Lung microvascular endothelial cell (primary cell): Measurements from ENCODE around the gene ZBED1. TPM values are rescaled to one million over a fixed set of nuclear protein-coding genes. Genes with fewer than 3 reads are reported as not detected.
"Not testable (repeated sequence)": the region's sequence is repeated elsewhere in the genome, so short reads cannot be mapped to it uniquely, and the experiment has no call there.

Source experiments
- DNase-seq, 2 donors: peaks; one replicate each; pipeline versions ENCODE4 v3.0.0 to v3.0.0-alpha.2; 2010; ENCODE audit warnings: low read depth in 2 of 2
- total RNA-seq: library from RNA; depleted of rRNA; stranded (reverse); fragments of >200 nt; gene quantifications from 2 replicates; pipeline ENCODE4 v1.2.1, GENCODE V29; 2014

The ZBED1 gene
- total RNA-seq, 1 donor from 2014 or later = 46.4 TPM

DNA sequence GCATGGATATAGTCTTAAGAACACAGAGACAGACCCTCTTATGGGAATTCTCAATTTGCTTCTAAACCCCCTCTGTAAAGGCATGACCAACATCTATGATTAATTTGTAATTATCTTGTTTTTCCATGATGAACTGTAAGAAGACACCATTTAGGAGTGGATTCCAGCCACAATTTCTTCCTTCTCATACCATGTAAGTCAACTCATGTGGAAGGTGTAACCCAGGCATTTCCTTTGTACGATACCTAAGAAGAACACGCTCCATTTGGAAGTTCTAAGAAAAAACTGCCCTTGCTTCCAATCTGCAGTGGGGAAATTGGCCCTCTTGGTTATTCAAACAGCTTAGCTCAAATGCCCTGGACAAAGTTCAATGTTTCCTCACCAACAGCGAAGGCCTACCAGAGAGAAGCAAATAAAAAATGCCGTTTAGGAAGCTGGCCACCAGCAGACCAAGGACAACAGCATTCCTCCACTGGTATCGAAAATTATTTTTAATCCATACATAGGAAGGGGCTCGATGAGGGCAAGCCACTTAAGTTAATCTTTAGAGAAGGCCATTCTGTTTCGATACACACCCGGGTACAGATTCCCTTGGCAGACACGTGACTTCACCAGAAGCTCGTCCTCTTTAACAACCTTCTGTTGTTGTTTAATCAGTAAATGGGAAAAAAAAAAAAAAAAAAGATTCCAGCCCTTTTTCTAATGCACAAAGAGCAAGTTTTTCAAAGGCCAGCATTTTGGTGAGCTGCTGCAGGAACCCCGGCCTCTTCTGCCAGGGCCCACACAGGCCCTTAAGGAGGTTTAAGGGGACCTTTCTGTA is 2.6 kb downstream of the ZBED1 start:
- DNase-seq = peak in 1 of 2 donors; percentile 30

DNA sequence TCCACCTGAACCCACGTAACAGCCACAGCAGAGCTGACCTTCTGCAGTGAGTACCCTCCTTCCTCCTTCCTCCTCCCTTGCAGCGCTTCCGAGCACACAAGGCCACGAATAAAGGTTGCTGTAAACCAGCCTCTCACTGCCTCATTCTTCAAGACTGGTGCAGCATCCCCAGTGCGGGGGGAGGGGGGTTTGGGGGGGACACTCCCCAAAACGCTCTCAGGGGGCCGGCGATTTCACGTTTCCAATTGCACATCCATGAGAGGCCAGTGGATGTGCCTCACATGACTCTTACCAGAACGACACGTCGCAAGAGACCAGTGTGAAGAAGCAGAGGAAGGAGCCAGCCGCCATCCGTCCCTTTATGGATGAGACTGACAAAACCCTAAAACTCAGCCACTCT is 5.2 kb downstream of the ZBED1 start:
- DNase-seq = no peak

DNA sequence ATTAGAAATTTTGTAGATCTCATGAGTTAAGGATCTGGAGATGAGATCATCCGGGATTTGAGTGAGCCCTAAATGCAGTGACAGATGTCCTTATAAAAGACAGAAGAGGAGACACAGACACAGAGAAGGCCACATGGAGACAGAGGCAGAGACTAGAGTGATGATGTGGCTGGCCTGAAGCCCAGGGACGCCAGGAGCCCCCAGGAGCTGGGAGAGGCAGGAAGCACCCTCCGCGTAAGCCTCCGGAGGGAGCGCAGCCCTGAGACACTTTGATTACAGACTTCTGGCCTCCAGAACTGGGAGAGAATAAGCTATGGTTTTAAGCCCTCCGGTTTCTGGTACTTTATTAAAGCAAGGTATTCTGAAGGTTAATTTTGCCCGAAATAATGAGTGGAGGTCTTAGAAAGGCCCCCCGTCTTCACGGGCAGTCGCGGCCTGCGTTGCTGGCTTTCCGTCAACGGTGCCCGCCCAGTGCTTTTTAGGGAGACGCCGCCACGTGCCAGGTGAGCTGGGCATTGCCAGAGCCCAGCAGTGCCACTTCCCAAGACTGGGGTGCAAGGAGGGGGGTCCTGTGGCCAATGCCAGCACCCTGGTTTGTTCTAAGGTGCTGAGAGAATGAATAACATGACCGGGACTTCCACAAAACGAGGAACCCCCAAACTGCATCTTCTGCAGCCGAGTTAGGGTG is 8.1 kb downstream of the ZBED1 start:
- DNase-seq = no peak

DNA sequence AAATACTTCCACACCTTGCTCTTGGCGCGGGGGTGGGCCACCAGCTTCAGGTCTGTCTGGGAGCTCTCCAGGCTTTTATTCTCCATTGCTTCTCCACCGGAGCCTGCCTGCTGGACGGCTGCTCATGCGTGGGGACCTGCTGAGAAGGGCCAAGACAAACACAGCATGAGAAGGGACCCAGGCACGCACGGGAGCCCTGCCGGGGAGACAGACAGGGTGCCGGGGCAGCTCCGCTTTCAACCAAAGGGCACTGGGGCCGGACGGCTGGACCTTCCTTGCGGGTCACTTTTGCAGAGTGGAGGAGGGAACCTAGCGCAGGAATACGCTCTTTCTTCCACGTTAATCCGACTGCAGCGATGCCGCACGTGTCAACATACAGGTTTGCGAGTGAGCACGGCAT is 10.1 kb downstream of the ZBED1 start:
- DNase-seq = no peak

DNA sequence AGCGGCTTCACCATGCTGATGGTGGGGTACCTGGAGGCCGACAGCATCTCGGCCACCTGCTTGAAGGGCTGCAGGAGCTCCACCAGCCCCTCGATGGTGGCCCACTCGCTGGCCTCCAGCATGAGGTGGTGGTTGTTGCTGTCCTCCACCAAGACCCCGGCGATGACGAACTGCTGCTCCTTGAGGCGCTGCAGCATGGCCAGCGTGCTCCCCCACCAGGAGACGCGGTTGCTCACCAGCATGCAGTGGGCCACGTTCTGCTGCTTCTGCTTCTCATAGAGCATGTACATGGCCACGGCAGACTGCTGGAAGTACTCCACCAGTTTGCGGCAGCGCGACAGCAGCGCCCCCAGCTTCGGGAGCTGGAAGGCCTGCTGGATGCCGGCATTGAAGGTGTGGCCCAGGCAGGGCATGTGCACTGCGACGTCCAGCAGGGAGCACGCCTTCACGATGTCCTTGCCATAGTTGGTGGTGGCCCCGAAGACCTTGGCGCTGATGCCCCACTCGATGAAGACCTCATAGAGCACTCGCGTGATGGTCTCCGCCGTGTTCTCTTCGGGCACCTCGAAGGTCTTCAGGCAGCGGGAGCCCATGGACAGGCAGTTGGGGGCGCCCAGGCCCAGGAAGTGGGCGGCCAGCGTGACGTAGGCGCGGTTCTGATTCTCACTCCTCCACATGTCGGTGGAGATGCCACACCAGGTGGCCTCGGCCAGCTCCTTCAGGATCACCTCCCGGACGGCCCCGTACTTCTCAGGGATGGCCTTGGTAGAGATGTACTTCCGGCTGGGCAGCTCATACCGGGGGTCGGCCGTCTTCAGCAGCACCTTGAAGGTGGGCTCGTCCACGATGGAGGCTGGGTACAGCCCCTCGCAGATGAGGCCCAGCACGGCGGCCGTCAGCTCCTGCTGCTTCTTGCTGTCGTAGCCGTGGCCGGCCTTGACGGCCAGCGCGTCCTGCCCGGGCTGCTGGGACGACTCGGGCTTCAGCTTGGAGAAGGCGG is 11.0 kb downstream of the ZBED1 start:
- DNase-seq = no peak

DNA sequence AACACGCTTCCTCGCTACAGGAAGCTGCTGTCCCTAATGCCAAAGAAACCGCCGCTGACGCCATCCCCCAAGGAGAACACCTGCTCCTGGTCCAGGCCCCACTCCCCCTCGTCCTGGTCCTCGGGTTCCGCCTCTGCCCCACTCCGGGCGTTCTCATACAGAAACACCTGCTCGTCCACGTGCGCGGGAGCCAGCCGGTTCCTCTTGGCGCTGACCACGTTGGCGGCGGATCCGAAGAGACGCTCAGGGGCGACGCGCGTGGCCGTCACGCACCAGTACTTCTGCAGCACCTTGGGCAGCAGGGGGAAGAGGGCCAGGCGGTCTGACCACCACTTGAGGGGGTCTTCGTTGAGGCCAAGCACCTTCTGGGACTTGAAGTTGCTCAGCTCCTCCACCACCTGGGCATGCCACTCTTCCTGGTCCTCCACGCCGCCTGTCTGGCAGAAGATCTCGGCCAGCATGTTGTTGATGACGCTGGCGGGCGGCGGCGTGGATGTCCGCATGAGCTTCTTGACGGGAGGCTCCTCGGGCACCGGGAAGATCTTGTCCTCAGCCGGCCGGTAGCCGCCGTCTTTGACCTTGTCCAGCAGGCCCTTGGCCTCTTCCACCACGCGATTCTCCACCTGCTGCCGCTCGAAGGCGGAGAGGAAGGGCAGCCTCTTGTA is 12.0 kb downstream of the ZBED1 start:
- no peak for DNase-seq

DNA sequence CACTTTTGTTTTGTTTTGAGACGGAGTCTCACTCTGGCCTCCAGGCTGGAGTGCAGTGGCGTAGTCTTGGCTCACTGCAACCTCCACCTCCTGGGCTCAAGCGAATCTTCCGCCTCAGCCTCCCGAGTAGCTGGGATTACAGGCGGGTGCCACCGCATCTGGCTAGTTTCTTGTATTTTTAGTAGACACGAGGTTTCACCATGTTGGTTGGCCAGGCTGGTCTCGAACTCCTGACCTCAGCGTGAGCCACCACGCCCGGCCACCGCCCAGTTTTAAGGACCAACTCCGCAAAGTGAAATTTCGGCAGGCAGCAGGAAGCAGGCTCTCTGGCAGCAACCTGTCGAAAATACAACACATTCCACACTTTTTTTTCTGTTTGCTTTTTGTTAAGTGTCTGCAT is 13.4 kb downstream of the ZBED1 start:
- DNase-seq = no peak

DNA sequence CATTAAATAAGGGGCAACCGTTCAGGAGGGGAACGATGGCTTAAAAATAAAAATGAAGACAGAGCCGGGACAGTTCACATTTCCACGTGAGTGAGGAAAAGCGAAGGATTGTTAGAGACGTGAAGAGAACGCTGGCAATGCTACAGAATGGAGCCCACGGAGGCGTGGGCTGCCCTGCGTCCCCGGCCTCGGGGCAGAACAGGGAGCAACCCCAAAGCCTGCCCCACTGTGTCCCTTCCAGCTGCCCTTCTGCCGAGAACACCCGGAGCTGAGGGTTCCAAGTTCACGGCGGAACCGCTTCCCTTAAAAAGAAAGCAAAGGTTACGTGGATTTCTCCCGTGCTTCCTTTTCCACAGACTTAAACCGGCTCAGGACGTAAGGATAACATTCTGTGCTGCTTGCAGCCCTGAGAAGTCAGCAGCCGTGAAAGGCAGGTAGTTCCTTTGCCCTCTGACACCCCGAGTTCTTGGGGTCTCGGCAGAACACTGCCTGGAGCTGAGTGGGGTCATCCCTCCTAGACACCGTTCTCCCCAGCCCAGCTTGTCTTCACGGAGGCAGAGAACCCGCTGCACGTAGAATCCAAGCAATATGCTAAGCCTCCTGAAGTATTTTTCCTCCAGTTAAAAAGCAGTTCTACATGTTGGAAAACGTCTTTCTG is 14.2 kb downstream of the ZBED1 start:
- no peak for DNase-seq

DNA sequence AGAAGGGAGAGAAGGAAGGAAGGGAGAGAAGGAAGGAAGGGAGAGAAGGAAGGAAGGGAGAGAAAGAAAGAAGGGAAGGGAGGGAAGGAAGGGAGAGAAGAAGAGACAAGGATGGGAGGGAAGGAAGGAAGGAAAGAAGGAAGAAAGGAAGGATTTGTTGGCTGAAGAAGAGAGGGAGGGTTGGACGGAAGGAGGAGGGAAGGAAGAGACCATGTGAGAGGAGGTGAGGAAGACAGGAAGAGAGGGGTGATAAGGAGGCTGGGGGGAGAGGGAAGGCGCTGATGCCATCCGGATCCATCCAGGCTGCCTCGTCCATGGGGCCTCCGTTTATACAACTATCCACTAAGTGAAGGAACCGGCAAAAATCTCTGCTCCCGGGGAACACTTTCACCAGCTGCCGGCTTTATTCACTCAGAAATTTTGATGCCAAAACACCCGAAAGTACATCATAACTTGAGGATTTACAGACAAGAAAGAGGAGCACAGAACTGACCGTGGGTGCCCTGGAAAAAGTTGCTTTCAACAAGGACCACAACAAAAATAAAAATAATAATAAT is 14.9 kb downstream of the ZBED1 start:
- DNase-seq = no peak

DNA sequence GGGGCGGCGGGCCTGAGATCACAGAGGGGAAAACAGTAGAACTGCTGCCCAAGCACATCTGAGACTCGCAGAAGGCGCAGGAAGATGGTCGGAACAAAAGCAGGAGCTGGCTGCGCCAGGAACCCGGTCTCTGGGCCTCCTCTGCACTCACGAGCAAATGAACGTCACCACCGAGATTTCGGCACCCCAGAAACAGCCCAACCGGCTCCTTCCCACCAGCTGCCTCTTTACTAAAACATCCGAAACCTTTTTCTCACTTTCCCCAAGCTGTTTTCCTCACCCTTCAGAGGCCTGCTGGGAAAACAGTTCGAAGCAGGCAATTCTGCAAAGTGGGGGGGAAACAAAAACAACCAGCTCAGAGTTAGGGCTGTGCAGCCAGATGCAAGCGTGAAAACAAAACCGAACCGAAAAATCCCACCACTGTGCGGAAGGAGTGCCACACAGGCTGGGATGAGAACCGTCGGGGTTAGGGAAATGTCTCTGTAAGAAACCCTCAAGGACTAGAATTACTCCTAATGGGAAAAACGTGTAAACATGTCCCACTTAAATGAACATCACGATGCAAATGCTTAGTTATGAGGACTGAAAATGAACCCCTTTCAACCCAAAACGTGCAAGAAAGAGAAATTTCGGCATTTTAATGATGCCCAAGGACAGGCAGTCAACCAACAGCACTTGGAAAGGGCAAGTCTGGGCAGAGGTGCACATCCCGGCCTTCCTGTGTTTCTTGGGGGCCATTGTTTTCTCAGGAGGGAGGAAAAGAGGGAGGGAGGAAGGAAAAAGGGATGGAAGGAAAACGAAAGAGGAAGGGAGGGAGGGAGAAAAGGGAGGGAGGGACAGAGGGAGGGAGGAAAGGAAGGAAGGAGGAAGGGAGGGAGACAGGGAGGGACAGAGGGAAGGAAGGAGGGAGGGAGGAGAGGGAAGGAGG is 15.8 kb downstream of the ZBED1 start:
- DNase-seq = no peak

DNA sequence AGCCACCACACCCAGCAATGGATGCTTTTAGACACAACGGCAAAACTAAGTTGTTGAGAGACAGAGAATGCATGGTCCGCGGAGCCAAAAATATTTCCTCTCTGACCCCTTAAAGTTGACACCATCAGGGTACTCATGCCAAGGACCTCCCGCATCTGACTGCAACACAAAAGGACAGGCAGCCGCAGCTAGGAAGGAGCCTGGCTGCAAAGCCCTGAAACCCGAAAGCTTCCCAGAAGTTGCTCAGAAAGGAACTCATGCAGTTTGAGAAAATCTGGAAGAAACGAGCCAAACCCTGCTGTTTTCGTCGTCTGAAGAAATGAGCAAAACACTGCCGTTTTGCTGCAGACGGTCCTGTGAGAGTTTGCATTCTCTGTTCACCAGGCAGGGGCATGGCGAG is 16.5 kb downstream of the ZBED1 start:
- DNase-seq = no peak

DNA sequence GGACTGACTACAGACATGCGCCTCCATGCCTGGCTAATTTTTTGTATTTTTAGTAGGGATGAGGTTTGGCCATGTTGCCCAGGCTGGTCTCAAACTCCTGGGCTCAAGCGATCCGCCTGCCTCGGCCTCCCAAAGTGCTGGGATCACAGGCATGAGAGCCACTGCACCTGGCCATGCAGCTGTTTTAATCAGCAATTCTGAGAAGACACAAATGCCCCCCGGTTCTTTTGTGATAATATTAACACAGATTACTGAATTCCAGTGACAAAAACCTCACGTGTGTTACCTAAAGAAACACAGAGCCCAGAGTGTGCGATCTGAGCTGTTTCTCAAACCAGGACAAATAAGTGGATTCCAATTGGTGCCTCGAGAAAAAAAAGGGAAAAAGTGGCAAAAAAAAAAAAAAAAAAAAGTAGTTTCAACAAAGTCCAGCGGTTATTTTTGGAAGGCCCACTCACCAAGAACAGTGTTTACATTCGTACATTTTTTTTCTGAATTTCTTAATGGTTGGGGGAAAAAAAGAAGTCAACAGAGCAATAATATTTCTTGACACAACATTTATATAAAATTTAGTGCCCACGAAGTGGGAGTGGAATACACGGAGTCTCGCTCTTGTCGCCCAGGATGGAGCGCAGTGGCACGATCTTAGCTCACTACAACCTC is 17.2 kb downstream of the ZBED1 start:
- no peak for DNase-seq

DNA sequence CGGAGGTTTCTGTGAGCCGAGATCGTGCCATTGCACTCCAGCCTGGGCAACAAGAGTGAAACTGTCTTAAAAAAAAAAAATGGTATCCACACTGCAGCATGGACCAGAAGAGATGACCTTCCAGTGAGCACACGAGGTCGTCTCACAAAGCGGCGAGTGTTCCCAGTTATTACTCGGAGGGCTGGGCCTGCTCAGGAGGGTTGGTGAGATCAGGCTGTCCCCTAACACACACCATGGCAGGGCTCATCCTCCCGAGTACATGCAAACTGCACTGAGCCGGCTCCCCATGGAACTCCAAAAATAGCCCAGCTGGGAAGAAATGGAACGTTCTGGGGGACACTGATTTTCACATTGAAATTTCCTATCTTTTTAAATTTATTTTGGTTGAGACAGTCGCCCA is 19.2 kb downstream of the ZBED1 start:
- DNase-seq = not testable (repeated sequence)

DNA sequence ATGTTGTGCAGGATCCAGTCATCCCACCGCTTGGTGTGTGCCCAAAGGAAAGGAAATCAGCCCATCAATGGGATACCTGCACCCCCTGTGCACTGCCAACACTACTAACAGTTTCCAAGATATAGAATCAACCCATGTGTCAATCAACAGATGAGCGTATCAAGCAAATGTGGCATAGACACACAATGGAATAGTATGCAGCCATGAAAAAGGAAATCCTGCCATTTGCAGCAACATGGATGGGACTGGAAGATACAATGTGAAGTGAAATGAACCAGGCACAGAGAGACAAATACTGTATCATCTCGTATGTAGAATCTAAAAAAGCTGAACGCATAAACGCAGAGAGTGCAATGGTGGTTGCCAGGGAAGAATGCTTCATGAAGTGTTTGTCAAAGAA is 20.8 kb downstream of the ZBED1 start:
- not testable (repeated sequence) for DNase-seq

DNA sequence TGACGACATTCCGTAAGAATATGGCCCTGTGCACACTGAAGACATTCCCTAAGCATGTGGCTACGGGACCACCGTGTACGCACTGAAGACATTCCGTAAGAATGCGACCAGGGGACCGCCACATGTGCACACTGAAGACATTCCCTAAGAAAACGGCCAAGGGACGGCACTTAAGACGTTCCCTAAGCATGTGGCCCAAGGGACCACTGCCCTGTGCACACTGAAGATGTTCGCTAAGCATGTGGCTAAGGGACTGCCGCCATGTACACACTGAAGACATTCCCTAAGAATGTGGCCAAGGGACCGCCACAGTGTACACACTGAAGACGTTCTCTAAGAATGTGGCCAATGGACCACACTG is 21.4 kb downstream of the ZBED1 start:
- DNase-seq = no peak

DNA sequence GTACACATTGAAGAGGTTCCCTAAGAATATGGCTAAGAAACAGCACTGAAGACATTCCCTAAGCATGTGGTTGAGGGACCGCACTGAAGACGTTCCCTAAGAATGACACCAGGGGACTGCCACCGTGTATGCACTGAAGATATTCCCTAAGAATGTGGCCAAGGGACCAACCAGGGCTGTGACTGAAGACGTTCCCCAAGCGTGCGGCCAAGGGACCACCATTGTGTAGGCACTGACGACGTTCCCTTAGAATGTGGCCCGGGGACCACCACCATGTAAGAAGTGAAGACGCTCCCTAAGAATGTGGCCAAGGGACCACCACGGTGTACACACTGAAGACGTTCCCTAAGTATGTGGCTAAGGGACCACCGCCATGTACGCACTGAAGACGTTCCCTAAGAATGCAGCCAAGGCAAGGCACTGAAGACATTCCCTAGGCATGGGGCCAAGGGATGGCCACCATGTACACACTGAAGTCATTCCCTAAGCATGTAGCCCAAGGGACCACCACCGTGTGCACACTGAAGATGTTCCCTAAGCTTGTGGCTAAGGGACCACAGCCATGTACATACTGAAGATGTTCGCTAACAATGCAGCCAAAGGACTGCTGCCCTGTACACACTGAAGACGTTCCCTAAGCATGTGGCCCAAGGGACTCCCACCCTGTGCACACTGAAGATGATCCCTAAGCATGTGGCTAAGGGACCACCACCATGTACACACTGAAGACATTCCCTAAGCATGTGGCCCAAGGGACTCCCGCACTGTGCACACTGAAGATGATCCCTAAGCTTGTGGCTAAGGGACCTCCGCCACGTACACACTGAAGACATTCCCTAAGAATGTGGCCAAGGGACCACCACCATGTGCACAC is 22.0 kb downstream of the ZBED1 start:
- DNase-seq = no peak

DNA sequence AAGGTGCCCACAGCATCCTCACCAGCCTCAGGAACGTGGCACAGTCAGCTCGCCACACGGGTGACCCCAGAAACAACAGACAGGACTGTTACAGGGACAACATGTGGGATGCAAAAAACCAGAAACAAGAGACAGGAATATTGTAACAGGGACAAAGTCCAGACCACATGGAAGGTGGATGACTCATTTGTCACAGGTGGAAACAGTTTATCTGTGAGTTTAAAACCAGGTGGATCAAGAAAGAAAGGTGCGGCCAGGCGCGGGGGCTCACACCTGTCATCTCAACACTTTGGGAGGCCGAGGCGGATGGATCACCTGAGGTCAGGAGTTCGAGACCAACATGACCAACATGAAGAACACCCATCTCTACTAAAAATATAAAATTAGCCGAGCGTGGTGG is 23.5 kb downstream of the ZBED1 start:
- DNase-seq = not testable (repeated sequence)
